DMS53 (cell line): ENCODE measurements around the gene AMPD3.
A peak's percentile ranks its signal among the peaks of the same experiment; 100 is the strongest.

Experiments used
- DNase-seq: peaks from one replicate; lab custom pipeline; 2025; lab: John Stamatoyannopoulos, UW

The AMPD3 gene

DNA sequence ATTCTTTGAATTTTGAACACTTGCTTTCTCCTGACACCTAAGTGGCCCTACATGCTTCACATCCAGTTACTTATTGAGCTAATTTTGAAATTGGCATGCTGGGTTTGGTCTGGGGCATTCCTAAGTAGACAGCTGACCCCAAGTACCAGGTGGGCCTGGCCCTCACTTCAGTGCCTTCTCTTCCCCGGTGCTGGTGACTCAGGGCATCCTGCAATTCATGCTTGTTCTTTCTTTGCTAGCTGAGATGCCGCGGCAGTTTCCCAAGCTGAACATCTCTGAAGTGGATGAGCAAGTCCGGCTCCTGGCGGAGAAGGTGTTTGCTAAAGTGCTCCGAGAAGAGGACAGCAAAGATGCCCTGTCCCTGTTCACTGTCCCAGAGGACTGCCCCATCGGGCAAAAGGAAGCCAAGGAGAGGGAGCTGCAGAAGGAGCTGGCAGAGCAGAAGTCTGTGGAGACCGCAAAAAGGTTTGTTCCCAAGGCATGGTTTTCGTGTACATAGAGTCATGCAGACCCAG, 6.3 kb downstream of the AMPD3 start:
- no peak for DNase-seq

DNA sequence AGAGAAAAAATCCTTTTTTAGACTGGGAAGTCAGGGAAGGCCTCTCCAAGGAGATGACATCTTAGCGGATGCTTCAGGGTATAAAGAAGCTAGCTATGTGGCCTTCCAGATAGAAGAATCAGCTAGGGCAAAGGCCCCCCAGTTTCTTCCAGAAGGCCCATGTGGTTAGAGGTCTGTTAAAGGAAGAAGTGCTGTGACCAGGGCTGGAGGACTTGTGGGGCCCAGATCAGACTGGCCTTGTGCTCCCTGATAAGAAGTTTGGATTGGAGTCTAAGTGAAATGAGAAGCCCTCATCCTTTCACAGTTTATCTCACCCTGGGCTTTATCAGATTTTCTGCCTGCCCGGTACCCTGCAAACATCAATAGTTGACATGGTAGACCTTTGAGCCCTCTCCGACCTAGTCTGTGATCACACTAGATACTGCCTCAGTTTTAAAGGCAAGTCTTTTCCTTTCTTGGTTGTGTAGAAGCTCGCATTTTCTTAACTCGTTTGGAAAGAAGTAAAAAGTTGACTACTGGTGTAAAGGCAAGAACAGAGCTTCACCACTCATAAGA, 7.8 kb downstream of the AMPD3 start:
- no peak for DNase-seq

GRCh38 chr11:10473371-10473770, 18.3 kb downstream of the AMPD3 start:
- no peak for DNase-seq

GRCh38 chr11:10474551-10474950, 19.5 kb downstream of the AMPD3 start:
- DNase-seq: no peak

DNA sequence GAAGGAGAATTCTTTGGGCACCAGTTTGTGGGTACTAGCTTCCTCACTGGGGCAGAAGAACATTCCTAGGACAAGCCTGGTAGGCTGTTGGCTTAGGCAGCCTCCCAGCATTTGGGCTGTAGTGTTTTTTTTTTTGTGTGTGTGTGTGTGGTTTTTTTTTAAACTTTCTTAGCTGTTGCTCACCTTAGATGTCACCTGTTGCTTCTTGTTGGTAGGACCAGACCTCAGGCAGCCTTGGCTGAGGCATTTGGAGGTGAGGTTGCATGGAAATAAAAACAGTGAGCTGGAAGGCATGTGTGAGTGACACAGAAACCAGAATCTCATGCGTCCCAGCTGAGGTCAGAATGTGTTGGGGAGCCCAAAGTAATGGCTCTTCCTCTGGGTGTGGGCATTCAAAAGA, 21.3 kb downstream of the AMPD3 start:
- DNase-seq: no peak

DNA sequence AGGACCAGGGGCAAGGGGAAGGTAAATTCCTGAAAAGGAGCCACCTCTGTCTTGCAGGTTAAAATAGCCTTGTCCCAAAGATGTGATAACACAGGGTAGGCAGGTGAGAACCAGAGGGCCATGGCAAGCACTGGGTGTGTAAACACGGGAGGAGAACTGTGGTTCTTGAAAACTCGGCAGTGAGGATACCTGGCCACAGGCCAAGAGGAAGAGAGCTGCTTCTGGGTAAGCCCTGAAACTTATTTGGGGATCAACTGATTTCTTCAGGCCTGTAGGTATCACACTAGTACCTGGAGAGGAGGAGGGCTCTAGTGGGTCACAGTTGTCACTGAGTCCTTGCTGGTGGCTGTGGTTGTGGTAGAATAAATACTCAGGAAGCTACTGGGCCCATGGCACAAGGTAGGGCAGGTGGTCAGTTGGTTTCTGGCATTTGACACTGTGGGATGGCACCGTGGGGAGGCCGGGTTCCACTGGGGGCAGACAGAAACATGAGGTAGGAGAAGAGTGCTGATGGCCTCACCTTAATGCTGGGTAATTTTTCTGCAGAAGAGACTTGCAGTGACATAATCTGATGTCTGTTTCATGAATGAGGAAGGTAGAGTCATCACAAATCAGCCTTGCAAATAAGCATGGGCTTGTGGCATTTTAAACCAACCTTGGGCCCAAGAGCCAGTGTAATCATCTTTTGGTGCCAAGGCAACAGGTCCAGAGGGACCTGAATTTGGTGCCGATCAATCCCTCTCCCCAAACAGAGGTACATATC, 22.0 kb downstream of the AMPD3 start:
- peak; percentile 11 for DNase-seq

- no peak for DNase-seq
Measured at GRCh38 chr11:10477690-10478046, 22.6 kb downstream of the AMPD3 start.

- no peak for DNase-seq
Measured at GRCh38 chr11:10478066-10478465, 23.0 kb downstream of the AMPD3 start.

GRCh38 chr11:10478574-10479550, 23.8 kb downstream of the AMPD3 start:
- DNase-seq: no peak

- no peak for DNase-seq
Measured at GRCh38 chr11:10480026-10480425, 25.0 kb downstream of the AMPD3 start.

DNA sequence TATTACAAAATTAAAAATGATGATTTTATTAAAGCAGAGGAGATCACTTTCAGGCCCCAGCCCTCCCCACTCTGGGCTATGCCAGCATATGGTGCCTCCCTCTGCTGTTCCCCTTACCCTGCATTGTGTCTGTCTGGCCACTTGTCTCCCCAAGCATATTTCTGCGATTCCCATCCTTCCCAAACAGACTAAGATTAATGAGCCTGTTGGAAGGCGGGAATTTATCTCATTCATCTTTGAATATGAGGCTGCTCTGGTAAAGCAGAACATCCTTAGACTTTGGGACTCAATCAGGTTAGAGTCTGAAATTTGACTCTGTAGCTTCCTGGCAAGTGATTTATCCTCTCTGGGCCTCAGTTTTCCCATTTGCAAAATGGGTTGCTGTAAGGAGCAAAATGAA, 25.7 kb downstream of the AMPD3 start:
- DNase-seq: no peak

DNA sequence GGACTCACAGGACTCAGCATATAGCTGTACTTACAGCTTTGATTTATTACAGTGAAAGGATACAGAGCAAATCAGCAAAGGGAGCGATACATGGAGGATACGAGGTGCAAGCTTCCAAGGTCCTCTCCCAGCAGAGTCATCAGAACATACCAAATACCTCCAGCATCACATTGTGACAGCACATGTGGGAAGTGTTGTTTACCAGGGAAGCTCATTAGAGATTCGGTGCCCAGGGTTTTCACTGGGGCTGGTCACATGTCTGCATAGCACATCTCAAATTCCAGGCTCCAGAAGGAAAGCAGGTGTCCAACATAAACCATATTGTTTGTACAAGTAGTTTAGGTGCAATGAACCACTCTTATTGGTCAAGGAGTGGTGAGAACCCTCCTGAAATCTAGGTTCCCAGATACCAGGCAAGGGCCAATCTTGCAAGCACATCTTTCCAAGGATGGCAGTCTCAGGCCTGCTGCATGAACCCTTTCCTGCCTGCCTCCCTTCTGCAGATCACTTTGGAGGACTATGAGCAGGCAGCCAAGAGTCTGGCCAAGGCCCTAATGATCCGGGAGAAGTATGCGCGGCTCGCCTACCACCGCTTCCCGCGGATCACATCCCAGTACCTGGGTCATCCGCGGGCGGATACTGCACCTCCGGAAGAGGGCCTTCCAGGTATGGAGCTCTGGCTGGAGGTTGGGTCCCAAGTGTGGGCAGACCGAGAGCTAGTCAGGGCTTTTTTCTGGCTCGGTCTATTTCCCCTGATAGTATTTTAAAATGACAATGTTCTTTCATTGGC, 26.7 kb downstream of the AMPD3 start:
- no peak for DNase-seq

GRCh38 chr11:10483174-10483573, 28.1 kb downstream of the AMPD3 start:
- no peak for DNase-seq

DNA sequence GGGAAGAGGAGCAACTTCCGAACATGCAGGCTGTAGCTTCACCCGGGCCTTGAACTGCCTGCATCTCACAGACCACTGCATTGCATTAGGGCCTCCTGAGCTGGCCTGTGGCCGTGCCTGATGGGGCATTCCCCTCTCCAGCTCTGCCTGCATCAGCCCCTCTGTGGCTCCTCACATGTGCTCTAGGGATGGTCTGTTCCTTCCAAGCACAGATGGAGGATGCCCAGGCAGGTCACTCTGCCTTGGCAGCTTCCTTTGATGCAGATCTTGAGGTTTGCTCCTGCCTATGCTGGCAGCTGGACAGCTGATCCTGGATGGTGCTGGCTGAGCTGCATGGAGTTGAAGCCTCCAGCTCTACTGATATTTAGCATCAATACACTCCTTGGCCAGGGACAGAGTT, 28.5 kb downstream of the AMPD3 start:
- DNase-seq: no peak

GRCh38 chr11:10484461-10485180, 29.6 kb downstream of the AMPD3 start:
- DNase-seq: no peak

GRCh38 chr11:10485646-10486045, 30.6 kb downstream of the AMPD3 start:
- DNase-seq: no peak

DNA sequence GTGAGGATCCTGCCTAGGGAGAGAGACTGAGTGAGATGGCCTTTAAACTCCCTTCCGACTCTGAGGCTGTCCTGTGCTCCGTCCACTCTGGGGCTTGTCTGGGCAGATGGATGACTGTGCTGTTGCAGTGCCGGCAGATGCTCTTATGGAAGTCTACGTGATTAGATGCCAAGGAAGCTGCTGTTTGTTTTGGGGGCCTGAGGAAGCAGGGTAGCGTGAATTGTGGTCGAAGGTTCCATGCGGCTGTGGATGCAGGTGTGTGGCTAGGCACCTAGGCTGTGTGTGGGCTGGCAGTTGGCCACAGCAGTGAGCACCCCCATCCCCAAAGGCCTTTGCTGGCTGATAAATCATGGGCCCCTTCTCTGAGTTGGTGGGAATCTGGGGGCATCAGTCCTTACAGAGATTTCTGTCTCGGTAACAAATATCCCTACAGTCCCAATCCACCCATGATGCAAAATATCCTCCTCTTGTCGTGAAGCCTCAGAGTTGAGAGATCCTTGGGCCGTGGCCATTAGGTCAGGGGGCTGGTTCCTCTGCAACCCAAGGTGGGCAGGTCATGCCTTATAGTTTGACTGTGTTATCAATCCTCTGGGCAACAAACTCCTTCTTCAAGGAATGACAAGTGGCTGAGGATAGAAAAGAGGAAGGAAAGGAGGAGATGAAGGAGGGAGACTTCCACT, 31.2 kb downstream of the AMPD3 start:
- no peak for DNase-seq

DNA sequence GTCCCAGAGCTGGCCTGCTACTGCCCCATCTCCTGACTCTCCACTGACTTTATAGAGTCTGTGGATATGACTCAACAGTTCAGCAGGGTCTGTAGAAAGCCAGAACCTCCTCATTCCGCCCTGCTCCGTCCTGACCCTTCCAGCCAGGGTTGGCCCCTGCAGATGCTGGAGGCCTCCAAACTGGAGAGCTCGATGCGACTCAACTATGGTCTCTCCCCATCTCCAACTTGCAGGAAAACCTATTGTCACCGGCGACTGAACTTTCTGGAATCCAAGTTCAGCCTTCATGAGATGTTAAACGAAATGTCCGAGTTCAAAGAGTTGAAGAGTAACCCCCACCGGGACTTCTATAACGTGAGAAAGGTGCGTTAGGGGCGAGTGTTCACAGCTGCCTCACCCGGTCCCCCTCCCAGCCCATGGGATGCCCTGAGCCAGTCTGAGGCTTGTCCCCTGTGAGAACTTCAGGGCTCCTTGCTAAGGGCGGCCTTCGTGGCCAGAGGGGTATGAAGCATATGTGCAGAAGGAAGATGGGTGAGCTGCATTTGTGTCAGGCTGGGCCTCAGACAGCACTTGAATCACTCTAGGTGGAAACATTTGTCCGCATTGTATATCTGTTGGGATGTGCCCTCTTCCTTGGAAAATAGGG, 32.1 kb downstream of the AMPD3 start:
- no peak for DNase-seq

DNA sequence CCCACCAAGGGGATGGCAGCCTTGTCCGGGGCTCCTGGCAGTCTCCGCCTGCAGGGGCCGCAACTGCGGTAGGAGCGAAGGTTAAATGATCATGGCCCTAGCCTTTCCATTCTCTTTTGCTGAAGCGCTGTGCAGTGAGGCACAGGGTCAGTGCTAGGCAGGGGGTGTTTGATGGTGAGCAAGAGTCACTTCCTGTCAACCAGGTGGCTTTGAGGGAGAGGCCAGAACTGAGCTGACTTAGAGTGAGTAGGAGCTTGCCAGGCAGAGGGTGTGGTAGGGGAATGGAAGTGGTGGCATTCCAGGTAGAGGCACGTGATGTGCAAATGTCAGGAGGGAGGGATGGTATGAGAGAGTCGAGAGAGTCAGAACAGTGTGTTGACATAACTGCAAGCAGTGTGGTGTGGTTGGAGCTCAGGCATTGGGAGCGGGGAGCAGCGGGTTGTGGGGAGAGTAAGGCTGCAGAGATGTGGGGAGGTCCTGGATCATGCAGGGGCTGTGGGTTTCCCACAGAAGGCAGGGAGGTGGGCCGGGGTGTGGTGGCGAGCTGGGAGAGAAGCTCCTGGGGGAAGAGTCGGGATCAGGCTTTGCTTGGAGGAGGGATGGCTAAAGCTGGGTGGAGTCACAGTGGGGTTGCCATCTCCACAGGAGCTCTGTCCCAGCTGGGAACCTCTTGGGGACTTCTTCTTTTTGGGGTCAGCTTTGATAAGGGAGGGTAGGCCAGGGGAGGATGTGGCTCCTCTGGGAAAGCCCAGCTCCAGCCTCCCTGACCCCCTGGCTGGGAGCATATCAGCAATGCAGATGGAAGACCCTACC, 33.3 kb downstream of the AMPD3 start:
- DNase-seq: no peak
